Activated CD4-positive, CD25-positive, alpha-beta regulatory T cell treated with anti-CD3 and anti-CD28 coated beads, Interleukin-2, amount 50 U/mL, for 24 hours (primary cell): ENCODE results near the gene RBCK1.
"Not testable (repeated sequence)": the region's sequence is repeated elsewhere in the genome, so short reads cannot be mapped to it uniquely, and the experiment has no call there.

Experiments
- ATAC-seq, 2 donors: fragments of 150-1000 bp; cut with Tn5 transposase; one replicate each; pipeline ENCODE4 v1.10.0; 2021; ENCODE audit warnings: mild to moderate bottlenecking in 1 of 2, moderate library complexity in 1 of 2

Gene RBCK1

DNA sequence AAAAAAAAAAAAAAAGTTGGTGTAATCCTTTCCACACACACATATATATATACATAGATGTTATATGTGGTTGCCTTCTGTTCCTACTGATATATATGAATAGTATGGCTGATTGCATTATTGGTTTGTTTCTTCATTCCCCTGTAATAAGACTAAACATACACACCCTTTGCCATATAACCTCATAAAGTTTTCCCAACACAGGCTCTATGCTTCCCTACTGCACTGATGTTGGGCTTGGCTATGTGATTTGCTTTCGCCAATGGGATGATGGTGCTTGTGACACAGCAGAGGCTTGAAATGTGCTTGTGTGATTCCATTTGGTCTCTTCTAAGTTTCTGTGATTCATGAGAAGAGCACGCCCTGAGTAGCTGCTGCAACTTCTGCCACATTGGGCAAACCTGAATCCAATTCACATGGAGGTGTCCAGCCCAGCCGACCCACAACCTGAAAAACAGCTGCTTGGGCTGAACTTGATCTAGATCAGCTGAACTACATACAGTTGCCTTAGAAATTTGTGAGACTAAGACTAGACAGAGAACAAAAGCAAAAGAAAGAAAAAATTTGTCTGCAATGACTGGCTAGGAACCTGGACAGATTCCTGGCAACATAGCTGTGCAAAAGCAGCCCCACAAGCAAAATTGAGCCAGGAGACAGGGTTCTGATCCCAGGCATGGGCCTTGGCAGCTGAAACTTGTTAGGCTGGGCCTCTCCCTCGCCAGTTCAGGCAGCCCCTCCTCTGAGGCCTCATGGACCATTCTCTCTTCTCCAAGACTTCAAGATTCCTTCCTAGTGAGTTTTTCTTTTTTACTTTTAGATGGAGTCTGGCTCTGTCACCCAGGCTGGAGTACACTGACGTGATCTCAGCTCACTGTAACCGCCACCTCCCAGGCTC is 67.6 kb downstream of the RBCK1 start:
- ATAC-seq: no peak

DNA sequence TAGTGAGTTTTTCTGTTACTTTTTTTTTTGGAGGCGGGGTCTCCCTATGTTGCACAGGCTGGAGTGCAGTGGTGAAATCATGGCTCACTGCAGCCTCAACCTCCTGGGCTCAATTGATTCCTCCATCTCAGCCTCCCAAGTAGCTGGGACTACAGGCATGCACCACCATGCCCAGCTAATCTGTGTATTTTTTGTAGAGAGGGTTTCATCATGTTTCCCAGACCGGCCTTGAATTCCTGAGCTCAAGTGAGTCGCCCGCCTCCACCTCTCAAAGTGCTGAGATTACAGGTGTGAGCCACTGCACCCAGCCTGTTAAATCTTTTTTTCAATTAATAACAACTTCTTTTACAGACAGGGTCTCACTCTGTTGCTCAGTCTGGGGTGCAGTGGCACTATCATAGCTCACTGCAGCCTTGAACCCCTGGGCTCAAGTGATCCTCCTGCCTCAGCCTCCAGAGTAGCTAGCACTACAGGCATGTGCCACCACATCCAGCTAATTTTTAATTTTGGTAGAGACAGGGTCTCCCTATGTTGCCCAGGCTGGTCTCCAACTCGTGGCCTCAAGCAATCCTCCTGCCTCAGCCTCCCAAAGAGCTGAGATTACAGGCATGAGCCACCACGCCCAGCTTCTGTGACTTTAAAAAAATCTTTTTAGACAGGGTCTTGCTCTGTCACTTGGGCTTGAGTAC is 68.6 kb downstream of the RBCK1 start:
- ATAC-seq: not testable (repeated sequence)

DNA sequence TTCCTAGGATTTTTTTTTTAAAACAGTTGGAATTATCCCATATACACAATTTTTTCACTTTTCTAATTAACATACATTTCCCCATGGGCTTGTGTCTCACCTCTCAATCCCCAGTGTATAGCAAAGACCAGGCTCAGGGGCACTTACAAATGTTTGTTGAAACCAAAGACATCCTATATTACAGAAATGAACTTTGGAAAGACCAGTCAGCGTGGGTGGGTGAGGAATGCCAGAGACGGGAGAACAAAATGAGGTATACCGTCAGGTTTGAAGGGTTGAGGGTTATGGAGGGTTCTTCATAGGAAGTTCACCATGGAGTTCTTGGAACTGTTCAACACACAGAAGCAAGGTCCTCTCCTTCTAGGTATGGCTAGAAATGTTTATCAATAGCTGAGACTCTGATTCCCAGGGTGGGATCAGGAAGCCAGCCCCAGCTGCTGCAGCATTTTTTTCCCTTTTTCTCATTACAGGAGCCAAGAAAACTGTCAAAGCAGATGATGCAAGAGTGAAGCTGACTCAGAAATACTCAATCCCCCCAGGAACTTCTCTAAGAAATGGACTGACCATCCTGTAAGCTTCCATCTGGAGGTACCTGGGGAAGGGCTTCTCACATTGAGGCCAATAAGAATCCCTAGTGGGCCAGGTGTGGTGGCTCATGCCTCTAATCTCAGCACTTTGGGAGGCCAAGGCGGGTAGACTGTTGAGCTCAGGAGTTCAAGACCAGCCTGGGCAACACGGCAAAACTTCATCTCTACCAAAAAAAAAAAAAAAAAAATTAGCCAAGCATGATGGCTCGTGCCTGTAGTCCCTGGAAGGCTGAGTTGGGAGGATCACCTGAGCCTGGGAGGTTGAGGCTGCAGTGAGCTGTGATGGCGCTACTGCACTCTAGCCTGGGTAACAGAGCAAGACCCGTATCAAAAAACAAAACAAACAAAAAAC is 70.2 kb downstream of the RBCK1 start:
- ATAC-seq: no peak

DNA sequence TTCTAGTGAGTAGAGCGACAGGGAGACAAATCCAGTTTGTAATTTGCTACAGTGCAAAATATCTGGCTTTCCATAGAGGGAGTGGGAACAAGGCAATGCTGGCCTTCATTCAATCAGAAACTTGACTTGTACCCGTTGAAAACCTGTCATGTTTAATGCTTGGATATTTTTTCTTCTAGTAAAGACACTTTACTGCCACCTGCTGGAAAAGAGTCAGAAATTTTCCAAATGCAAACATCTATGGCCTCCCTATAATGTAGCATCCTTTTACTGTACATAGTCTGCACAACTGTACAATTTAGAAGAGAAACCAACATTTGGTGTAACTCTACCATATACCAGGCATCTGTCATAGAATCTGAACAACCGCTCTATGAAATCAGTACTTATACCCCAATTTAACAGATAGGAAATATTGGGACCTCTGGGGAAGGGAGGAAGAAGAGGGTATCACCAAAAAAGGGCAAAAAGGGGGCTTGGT is 70.9 kb downstream of the RBCK1 start:
- ATAC-seq: peak; percentile 41 to 64

DNA sequence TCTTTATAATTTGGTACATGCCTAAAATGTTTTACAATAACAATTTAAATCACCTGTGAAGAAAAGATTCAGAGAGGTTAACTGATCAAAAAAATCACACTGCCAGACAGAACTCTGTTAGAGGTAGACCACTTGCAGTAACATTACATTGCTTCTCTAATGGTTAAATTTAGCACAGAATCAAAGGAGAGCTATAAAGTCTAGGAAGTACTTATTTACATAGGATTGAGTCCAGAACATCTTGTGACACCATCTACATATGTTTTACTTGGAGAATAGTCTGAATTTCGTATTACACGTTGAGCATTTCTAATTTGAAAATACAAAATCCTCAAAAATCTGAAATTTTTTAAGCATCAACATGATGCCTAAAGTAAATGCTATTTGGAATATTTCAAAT is 71.4 kb downstream of the RBCK1 start:
- no peak for ATAC-seq

DNA sequence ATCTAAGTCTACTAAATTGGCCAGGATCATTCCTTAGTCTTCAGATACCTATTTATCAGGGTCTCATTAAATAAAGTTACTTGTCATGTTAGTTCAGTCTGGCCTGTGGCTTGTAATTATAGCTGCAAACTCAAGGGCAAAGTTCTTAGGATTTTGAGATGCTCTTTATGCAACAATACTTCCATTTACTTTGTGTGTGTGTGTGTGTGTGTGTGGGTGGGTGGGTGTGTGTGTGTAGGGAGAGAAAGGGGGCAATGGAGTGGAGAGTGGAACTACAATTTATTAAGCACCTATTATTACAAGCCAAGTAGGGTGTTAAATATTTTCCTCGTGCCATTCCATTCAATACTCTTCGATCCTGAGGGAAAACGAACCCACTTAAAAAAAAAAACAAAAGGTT is 71.9 kb downstream of the RBCK1 start:
- ATAC-seq: no peak

DNA sequence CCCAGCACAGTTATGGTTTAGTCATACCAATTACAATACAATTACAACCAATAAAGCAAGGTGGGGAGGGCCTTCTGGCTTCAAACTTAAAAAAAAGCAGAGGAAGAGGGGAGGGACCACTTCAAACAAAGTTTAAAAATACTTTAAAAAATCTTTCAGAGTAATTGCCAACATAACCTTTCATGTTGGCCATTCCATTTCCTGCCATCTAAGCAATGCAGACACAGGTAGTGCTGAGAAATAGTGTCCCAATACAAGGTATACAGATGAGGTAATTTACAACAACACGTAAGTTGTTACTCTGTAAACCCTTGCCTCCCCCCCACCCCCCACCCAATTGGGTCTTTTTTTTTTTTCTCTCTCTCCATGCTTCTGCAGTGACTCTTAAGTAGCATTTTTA is 73.1 kb downstream of the RBCK1 start:
- ATAC-seq: peak in 1 of 2 donors; percentile 33
